ENCODE results near the gene TBXA2R.

The TBXA2R gene

GRCh38 chr19:3573858-3574637 is 32.6 kb downstream of the TBXA2R start:
- no peaks in the 10 kb centered on the region for H3K36me3 ChIP-seq (ENCODE audit: low read length)
- H3K4me2 ChIP-seq (ENCODE audit: low read depth, low read length, poor library complexity, severe bottlenecking): peak overlapping the region; percentile 89
- no peaks in the 10 kb centered on the region for H3K79me2 ChIP-seq (ENCODE audit: insufficient read depth, low read length)
- H4K20me1 ChIP-seq (ENCODE audit: low read depth, low read length): no peaks in the 10 kb centered on the region
- no peak overlapping the region for H2AFZ ChIP-seq (ENCODE audit: low read depth, low read length, severe bottlenecking)
- H3F3A ChIP-seq (ENCODE audit: insufficient read depth): no peaks in the 10 kb centered on the region
- no peaks in the 10 kb centered on the region for H3K9me3 ChIP-seq (ENCODE audit: insufficient read depth, low read length)
- H3K9me2 ChIP-seq (replicated peaks; ENCODE audit: insufficient read depth, low read length): no peaks in the 10 kb centered on the region
- H3K27ac ChIP-seq (ENCODE audit: low read depth, low read length): no peak overlapping the region
- peak overlapping the region; percentile 78 for H3K4me3 ChIP-seq (ENCODE audit: insufficient read depth, low read length, poor library complexity, severe bottlenecking)
- H3K27me3 ChIP-seq (ENCODE audit: low read length): no peaks in the 10 kb centered on the region
- H3K9ac ChIP-seq (ENCODE audit: low read length): no peak overlapping the region; the same call in 1 of the 2 replicates
- TF ChIP-seq EZH2phosphoT487 (conservative IDR thresholded peaks at IDR 0.05; ENCODE audit: low read length): no peak
- TF ChIP-seq, protein P1, sequence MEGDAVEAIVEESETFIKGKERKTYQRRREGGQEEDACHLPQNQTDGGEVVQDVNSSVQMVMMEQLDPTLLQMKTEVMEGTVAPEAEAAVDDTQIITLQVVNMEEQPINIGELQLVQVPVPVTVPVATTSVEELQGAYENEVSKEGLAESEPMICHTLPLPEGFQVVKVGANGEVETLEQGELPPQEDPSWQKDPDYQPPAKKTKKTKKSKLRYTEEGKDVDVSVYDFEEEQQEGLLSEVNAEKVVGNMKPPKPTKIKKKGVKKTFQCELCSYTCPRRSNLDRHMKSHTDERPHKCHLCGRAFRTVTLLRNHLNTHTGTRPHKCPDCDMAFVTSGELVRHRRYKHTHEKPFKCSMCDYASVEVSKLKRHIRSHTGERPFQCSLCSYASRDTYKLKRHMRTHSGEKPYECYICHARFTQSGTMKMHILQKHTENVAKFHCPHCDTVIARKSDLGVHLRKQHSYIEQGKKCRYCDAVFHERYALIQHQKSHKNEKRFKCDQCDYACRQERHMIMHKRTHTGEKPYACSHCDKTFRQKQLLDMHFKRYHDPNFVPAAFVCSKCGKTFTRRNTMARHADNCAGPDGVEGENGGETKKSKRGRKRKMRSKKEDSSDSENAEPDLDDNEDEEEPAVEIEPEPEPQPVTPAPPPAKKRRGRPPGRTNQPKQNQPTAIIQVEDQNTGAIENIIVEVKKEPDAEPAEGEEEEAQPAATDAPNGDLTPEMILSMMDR (IDR thresholded peaks at IDR 0.05; ENCODE audit: insufficient read depth, low read length, poor library complexity, severe bottlenecking): no peak

GRCh38 chr19:3573162-3573857 is 33.4 kb downstream of the TBXA2R start:
- H3K9ac ChIP-seq (ENCODE audit: low read length): peak overlapping the region; percentile 79
- peak overlapping the region; percentile 89 for H3K4me2 ChIP-seq (ENCODE audit: low read depth, low read length, poor library complexity, severe bottlenecking)
- H3K9me2 ChIP-seq (replicated peaks; ENCODE audit: insufficient read depth, low read length): no peaks in the 10 kb centered on the region
- no peak overlapping the region; the same call in 1 of the 2 replicates for H3K27ac ChIP-seq (ENCODE audit: low read depth, low read length)
- H4K20me1 ChIP-seq (ENCODE audit: low read depth, low read length): no peaks in the 10 kb centered on the region
- no peak overlapping the region for H2AFZ ChIP-seq (ENCODE audit: low read depth, low read length, severe bottlenecking)
- no peaks in the 10 kb centered on the region for H3K36me3 ChIP-seq (ENCODE audit: low read length)
- no peaks in the 10 kb centered on the region for H3K27me3 ChIP-seq (ENCODE audit: low read length)
- no peaks in the 10 kb centered on the region for H3F3A ChIP-seq (ENCODE audit: insufficient read depth)
- H3K4me3 ChIP-seq (ENCODE audit: insufficient read depth, low read length, poor library complexity, severe bottlenecking): peak overlapping the region; percentile 78
- TF ChIP-seq EZH2phosphoT487 (conservative IDR thresholded peaks at IDR 0.05; ENCODE audit: low read length): no peak
- TF ChIP-seq, protein P1 (IDR thresholded peaks at IDR 0.05; ENCODE audit: insufficient read depth, low read length, poor library complexity, severe bottlenecking): no peak
- H3K9me3 ChIP-seq (ENCODE audit: insufficient read depth, low read length): no peaks in the 10 kb centered on the region
- no peaks in the 10 kb centered on the region for H3K79me2 ChIP-seq (ENCODE audit: insufficient read depth, low read length)

DNA sequence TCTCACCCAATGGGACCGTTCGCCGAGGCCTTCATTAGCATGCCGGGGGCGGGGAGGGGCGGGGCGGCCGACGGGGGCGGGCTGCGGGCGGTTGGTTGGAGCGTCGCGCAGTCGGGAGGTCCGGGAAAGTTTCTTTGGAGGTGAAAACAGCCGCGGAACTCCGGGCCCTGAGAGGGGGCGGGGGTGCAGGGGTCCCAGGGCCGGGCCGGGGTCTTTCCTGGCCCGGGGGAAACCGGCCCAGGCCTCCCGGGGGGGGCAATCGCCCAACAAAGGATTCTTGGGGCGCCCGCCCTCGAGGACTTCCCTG is 33.9 kb downstream of the TBXA2R start, which contains the start of gene HMG20B:
HMG20B (plus strand) TSS at position 90 of the 307 bp plus-strand sequence. CDS start 366 bp downstream, outside the sequence.
- no peaks in the 10 kb centered on the region for H3K79me2 ChIP-seq (ENCODE audit: insufficient read depth, low read length)
- H3K9ac ChIP-seq (ENCODE audit: low read length): peak within 1 kb of the TSS; percentile 79
- H2AFZ ChIP-seq (ENCODE audit: low read depth, low read length, severe bottlenecking): peak within 1 kb of the TSS; percentile 71
- no peaks in the 10 kb centered on the region for H4K20me1 ChIP-seq (ENCODE audit: low read depth, low read length)
- H3F3A ChIP-seq (ENCODE audit: insufficient read depth): no peaks in the 10 kb centered on the region
- H3K9me3 ChIP-seq (ENCODE audit: insufficient read depth, low read length): no peaks in the 10 kb centered on the region
- H3K36me3 ChIP-seq (ENCODE audit: low read length): no peaks in the 10 kb centered on the region
- peak within 1 kb of the TSS; percentile 89 for H3K4me2 ChIP-seq (ENCODE audit: low read depth, low read length, poor library complexity, severe bottlenecking)
- TF ChIP-seq, protein P1 (IDR thresholded peaks at IDR 0.05; ENCODE audit: insufficient read depth, low read length, poor library complexity, severe bottlenecking): no peak
- TF ChIP-seq EZH2phosphoT487 (conservative IDR thresholded peaks at IDR 0.05; ENCODE audit: low read length): no peak
- H3K27me3 ChIP-seq (ENCODE audit: low read length): no peaks in the 10 kb centered on the region
- H3K4me3 ChIP-seq (ENCODE audit: insufficient read depth, low read length, poor library complexity, severe bottlenecking): peak within 1 kb of the TSS; percentile 78
- H3K27ac ChIP-seq (ENCODE audit: low read depth, low read length): no peak within 1 kb of the TSS; the same call in 1 of the 2 replicates
- H3K9me2 ChIP-seq (replicated peaks; ENCODE audit: insufficient read depth, low read length): no peaks in the 10 kb centered on the region

All from SU-DHL-6 (cell line).